HepG2 (cell line): ENCODE data around the gene PTPRN. TPM values are rescaled to one million over a fixed set of nuclear protein-coding genes. Genes with fewer than 3 reads are reported as not detected.
A peak's percentile ranks its signal among the peaks of the same experiment; 100 is the strongest.

Experiments used
- BCL3 ChIP-seq: sonication (generic); formaldehyde crosslinking; IDR thresholded peaks from 2 replicates; pipeline ENCODE4 v1.5.1; 2020; ENCODE audit warnings: mild to moderate bottlenecking, missing genetic modification reagents, moderate library complexity
- GTF2F1 ChIP-seq: fragments of 150-350 bp; IDR thresholded peaks from 2 replicates; pipeline ENCODE4 v1.6.1; 2014; ENCODE audit warnings: low read length
- HNRNPK ChIP-seq: fragments of 200-400 bp; formaldehyde crosslinking; IDR thresholded peaks from 2 replicates; pipeline ENCODE4 v1.6.1; 2018; ENCODE audit warnings: low read length, low read depth, moderate library complexity, mild to moderate bottlenecking; ENCODE audit not compliant: poor library complexity, severe bottlenecking
- HOXD1 ChIP-seq: sonication (generic); formaldehyde crosslinking; IDR thresholded peaks from 2 replicates; pipeline ENCODE4 v1.5.0; 2020; ENCODE audit warnings: missing genetic modification reagents
- IRF2 ChIP-seq: IDR thresholded peaks from 2 replicates; pipeline ENCODE4 v1.6.1; 2018; ENCODE audit warnings: missing genetic modification reagents, missing compliant biosample characterization
- NCOA1 ChIP-seq: sonication (generic); formaldehyde crosslinking; IDR thresholded peaks from 2 replicates; pipeline ENCODE4 v1.9.0; 2021; ENCODE audit warnings: missing genetic modification reagents
- PCBP2 ChIP-seq: fragments of 200-400 bp; formaldehyde crosslinking; optimal IDR thresholded peaks from 2 replicates; pipeline ENCODE3; 2018; ENCODE audit warnings: low read length, low read depth; ENCODE audit not compliant: poor library complexity, severe bottlenecking
- RAD21 ChIP-seq: fragments of 450-650 bp; formaldehyde crosslinking; IDR thresholded peaks from 2 replicates; pipeline ENCODE4 v1.5.0; 2020; ENCODE audit warnings: mild to moderate bottlenecking
- RBM22 ChIP-seq: fragments of 200-400 bp; formaldehyde crosslinking; optimal IDR thresholded peaks from 2 replicates; pipeline ENCODE3; 2017; ENCODE audit warnings: mild to moderate bottlenecking, low read length, moderate library complexity
- TARDBP ChIP-seq: sonication (generic); formaldehyde crosslinking; IDR thresholded peaks from 2 replicates; pipeline ENCODE4 v1.8.0; 2022; ENCODE audit warnings: mild to moderate bottlenecking, missing genetic modification reagents
- THRA ChIP-seq: sonication (generic); formaldehyde crosslinking; IDR thresholded peaks from 2 replicates; pipeline ENCODE4 v1.4.0; 2020; ENCODE audit warnings: missing genetic modification reagents, borderline replicate concordance
- TMF1 ChIP-seq: sonication (generic); formaldehyde crosslinking; IDR thresholded peaks from 2 replicates; pipeline ENCODE4 v1.8.1; 2022; ENCODE audit warnings: low read depth, missing genetic modification reagents
- ZBTB43 ChIP-seq: sonication (generic); formaldehyde crosslinking; conservative IDR thresholded peaks from 2 replicates; pipeline ENCODE4 v1.4.0; 2020; ENCODE audit warnings: missing genetic modification reagents
- ZFP37 ChIP-seq: sonication (generic); formaldehyde crosslinking; IDR thresholded peaks from 2 replicates; pipeline ENCODE4 v1.4.0; 2020; ENCODE audit warnings: missing genetic modification reagents, borderline replicate concordance
- ZNF232 ChIP-seq: sonication (generic); formaldehyde crosslinking; IDR thresholded peaks from 2 replicates; pipeline ENCODE4 v1.4.0; 2020; ENCODE audit warnings: missing genetic modification reagents, borderline replicate concordance
- ZNF292 ChIP-seq: sonication (generic); formaldehyde crosslinking; IDR thresholded peaks from 2 replicates; pipeline ENCODE4 v1.8.1; 2022; ENCODE audit warnings: mild to moderate bottlenecking, low read depth, missing genetic modification reagents, borderline replicate concordance
- ZNF317 ChIP-seq: sonication (generic); formaldehyde crosslinking; IDR thresholded peaks from 2 replicates; pipeline ENCODE4 v1.5.0; 2020; ENCODE audit warnings: mild to moderate bottlenecking, missing genetic modification reagents
- ZNF33B ChIP-seq: sonication (generic); formaldehyde crosslinking; IDR thresholded peaks from 2 replicates; pipeline ENCODE4 v1.5.1; 2020; ENCODE audit warnings: mild to moderate bottlenecking, missing genetic modification reagents
- ZNF577 ChIP-seq: sonication (generic); formaldehyde crosslinking; IDR thresholded peaks from 2 replicates; pipeline ENCODE4 v1.4.0; 2020; ENCODE audit warnings: mild to moderate bottlenecking, low read depth, missing genetic modification reagents, borderline replicate concordance
- polyA plus RNA-seq, 8 experiments: library from polyadenylated mRNA; depleted of rRNA in 3 of 8; stranded (reverse) in 7 of 8; unstranded in 1 of 8; fragments of >200 nt; fragmentation: Illumina TruSeq in 4 of 8; extraction: Trizol in 4 of 8; gene quantifications; 2 replicates each; pipeline versions ENCODE4 v1.2.1 to v1.2.3, GENCODE V29; 2011 to 2016; ENCODE audit warnings: low read depth in 4 of 8, missing spikeins in 1 of 8, mixed read lengths in 1 of 8; ENCODE audit not compliant: insufficient read depth in 1 of 8
- total RNA-seq, 5 experiments: library from RNA; depleted of rRNA; stranded (reverse); fragments of >200 nt; fragmentation: Illumina TruSeq; extraction: Trizol; gene quantifications; 2 replicates each; pipeline ENCODE4 v1.2.3, GENCODE V29; 2016; ENCODE audit warnings: low read depth in 1 of 5
- TF ChIP-seq, protein P1 (sequence below): sonication (generic); formaldehyde crosslinking; IDR thresholded peaks from 2 replicates; pipeline ENCODE4 v1.4.0; 2020; ENCODE audit warnings: mild to moderate bottlenecking, missing genetic modification reagents
- TF ChIP-seq, protein P2 (sequence below): sonication (generic); formaldehyde crosslinking; IDR thresholded peaks from 2 replicates; pipeline ENCODE4 v1.4.0; 2020; ENCODE audit warnings: missing genetic modification reagents

PTPRN gene
- total and polyA plus RNA-seq, 2 of the 13 experiments (the other 11 are each of a cell fraction or from before 2014, with no cell fraction given) = 0.26 TPM; not detected in 1

- TF ChIP-seq BCL3 (CRISPR knock-in tag) (peak; percentile 83; the same call in 1 of the 2 replicates), IRF2 (peak; percentile 93; the same call in 1 of the 2 replicates), PCBP2 (peak; percentile 32), HOXD1 (CRISPR knock-in tag) (no peak; the same call in 1 of the 2 replicates), ZNF317 (CRISPR knock-in tag) (0 out of 2 replicates have a peak, but pooled peaks have one; percentile 43), HNRNPK (peak; percentile 90), ZNF232 (CRISPR knock-in tag) (peak; percentile 91; the same call in 1 of the 2 replicates), ZNF577 (CRISPR knock-in tag) (no peak), TARDBP (peak; percentile 81), TMF1 (CRISPR knock-in tag) (peak; percentile 80; the same call in 1 of the 2 replicates), THRA (peak; percentile 68; the same call in 1 of the 2 replicates), ZBTB43 (CRISPR knock-in tag) (0 out of 2 replicates have a peak, but pooled peaks have one; percentile 14), RAD21 (peak; percentile 99), GTF2F1 (no peak), ZNF33B (no peak), ZFP37 (CRISPR knock-in tag) (no peak), ZNF292 (CRISPR knock-in tag) (peak; percentile 56; the same call in 1 of the 2 replicates), RBM22 (no peak), NCOA1 (peak; percentile 46; the same call in 1 of the 2 replicates)
- TF ChIP-seq, protein P1, sequence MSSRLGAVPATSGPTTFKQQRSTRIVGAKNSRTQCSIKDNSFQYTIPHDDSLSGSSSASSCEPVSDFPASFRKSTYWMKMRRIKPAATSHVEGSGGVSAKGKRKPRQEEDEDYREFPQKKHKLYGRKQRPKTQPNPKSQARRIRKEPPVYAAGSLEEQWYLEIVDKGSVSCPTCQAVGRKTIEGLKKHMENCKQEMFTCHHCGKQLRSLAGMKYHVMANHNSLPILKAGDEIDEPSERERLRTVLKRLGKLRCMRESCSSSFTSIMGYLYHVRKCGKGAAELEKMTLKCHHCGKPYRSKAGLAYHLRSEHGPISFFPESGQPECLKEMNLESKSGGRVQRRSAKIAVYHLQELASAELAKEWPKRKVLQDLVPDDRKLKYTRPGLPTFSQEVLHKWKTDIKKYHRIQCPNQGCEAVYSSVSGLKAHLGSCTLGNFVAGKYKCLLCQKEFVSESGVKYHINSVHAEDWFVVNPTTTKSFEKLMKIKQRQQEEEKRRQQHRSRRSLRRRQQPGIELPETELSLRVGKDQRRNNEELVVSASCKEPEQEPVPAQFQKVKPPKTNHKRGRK (CRISPR knock-in tag) = peak; percentile 96
- TF ChIP-seq, protein P2, sequence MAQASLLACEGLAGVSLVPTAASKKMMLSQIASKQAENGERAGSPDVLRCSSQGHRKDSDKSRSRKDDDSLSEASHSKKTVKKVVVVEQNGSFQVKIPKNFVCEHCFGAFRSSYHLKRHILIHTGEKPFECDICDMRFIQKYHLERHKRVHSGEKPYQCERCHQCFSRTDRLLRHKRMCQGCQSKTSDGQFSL (CRISPR knock-in tag) = no peak
Observed at GRCh38 chr2:219294356-219295351, 14.5 kb downstream of the PTPRN start (continued).
